Mononuclear cell (primary cell): ENCODE data around the gene CACNA1H. TPM values are rescaled to one million over a fixed set of nuclear protein-coding genes. Genes with fewer than 3 reads are reported as not detected.
"Not testable (repeated sequence)": the region's sequence is repeated elsewhere in the genome, so short reads cannot be mapped to it uniquely, and the experiment has no call there.

Experiments
- H3K27me3 ChIP-seq: 2 replicates; pipeline ENCODE4 v1.6.0; 2011; ENCODE audit warnings: low read length, control low read depth; ENCODE audit not compliant: insufficient read depth
- H3K4me1 ChIP-seq: 2 replicates; pipeline ENCODE4 v1.5.1; 2011; ENCODE audit warnings: mild to moderate bottlenecking, low read length, control low read depth; ENCODE audit not compliant: insufficient read depth
- H3K4me3 ChIP-seq: 2 replicates; pipeline ENCODE4 v1.5.1; 2011; ENCODE audit warnings: mild to moderate bottlenecking, low read length, moderate library complexity
- H3K9me3 ChIP-seq: 2 replicates; pipeline ENCODE4 v1.5.1; 2011; ENCODE audit warnings: low read depth, mild to moderate bottlenecking, control low read depth, low read length
- total RNA-seq: library from RNA; depleted of rRNA; stranded (reverse); fragments of >200 nt; gene quantifications from one replicate; pipeline ENCODE4 v1.2.3, GENCODE V29; 2012

CACNA1H gene
- total RNA-seq, 1 donor, result 0.52 TPM

- no peak overlapping the region for H3K4me3 ChIP-seq
Measured at GRCh38 chr16:1218930-1219611, 66.2 kb downstream of the CACNA1H start.

GRCh38 chr16:1220098-1220728, 67.3 kb downstream of the CACNA1H start:
- Histone ChIP-seq H3K27me3 (no peaks in the 10 kb centered on the region), H3K9me3 (no peaks in the 10 kb centered on the region), H3K4me1 (no peaks in the 10 kb centered on the region), H3K4me3 (no peak overlapping the region)

More at GRCh38 chr16:1218930-1219611, 66.2 kb downstream of the CACNA1H start:
- Histone ChIP-seq H3K4me1 (no peaks in the 10 kb centered on the region), H3K27me3 (no peaks in the 10 kb centered on the region), H3K9me3 (no peaks in the 10 kb centered on the region)

GRCh38 chr16:1220841-1221627, 68.1 kb downstream of the CACNA1H start:
- no peaks in the 10 kb centered on the region for H3K27me3 ChIP-seq
- no peak overlapping the region for H3K4me3 ChIP-seq
- H3K4me1 ChIP-seq, result no peaks in the 10 kb centered on the region
- H3K9me3 ChIP-seq, result no peaks in the 10 kb centered on the region

GRCh38 chr16:1221628-1222552, 69.0 kb downstream of the CACNA1H start:
- H3K27me3 ChIP-seq, result no peaks in the 10 kb centered on the region
- no peak overlapping the region for H3K4me3 ChIP-seq
- no peaks in the 10 kb centered on the region for H3K4me1 ChIP-seq
- no peaks in the 10 kb centered on the region for H3K9me3 ChIP-seq

- H3K4me3 ChIP-seq, result no peak overlapping the region
- no peaks in the 10 kb centered on the region for H3K27me3 ChIP-seq
- no peaks in the 10 kb centered on the region for H3K4me1 ChIP-seq
- no peaks in the 10 kb centered on the region for H3K9me3 ChIP-seq
Measured at GRCh38 chr16:1222553-1223354, 69.8 kb downstream of the CACNA1H start.

- Histone ChIP-seq H3K9me3 (no peaks in the 10 kb centered on the region), H3K27me3 (no peaks in the 10 kb centered on the region), H3K4me3 (no peak overlapping the region), H3K4me1 (no peaks in the 10 kb centered on the region)
Measured at GRCh38 chr16:1223355-1224214, 70.7 kb downstream of the CACNA1H start.

- Histone ChIP-seq H3K4me1 (no peaks in the 10 kb centered on the region), H3K4me3 (no peak overlapping the region), H3K9me3 (no peaks in the 10 kb centered on the region), H3K27me3 (no peaks in the 10 kb centered on the region)
Measured at GRCh38 chr16:1224558-1224957, 71.7 kb downstream of the CACNA1H start.

- H3K27me3 ChIP-seq, result no peaks in the 10 kb centered on the region
- no peaks in the 10 kb centered on the region for H3K4me1 ChIP-seq
Measured at GRCh38 chr16:1225051-1225451, 72.1 kb downstream of the CACNA1H start, which contains the start of gene TPSG1. TPSG1 (minus strand) TSS chr16:1225268; CDS start chr16:1225252, 16 bp downstream.

GRCh38 chr16:1225728-1226311, 72.9 kb downstream of the CACNA1H start:
- H3K4me3 ChIP-seq, H3K27me3 ChIP-seq, H3K9me3 ChIP-seq, H3K4me1 ChIP-seq: not testable (repeated sequence)

More at GRCh38 chr16:1225051-1225451, 72.1 kb downstream of the CACNA1H start, which contains the start of gene TPSG1:
- Histone ChIP-seq H3K4me3 (no peak within 1 kb of the TSS), H3K9me3 (no peaks in the 10 kb centered on the region)

GRCh38 chr16:1226692-1227091, 73.8 kb downstream of the CACNA1H start:
- not testable (repeated sequence) for H3K9me3 ChIP-seq, H3K4me1 ChIP-seq, H3K27me3 ChIP-seq, H3K4me3 ChIP-seq

- not testable (repeated sequence) for H3K9me3 ChIP-seq, H3K27me3 ChIP-seq, H3K4me1 ChIP-seq, H3K4me3 ChIP-seq
Measured at GRCh38 chr16:1228227-1228626, 75.3 kb downstream of the CACNA1H start.

- not testable (repeated sequence) for H3K4me3 ChIP-seq, H3K27me3 ChIP-seq, H3K4me1 ChIP-seq, H3K9me3 ChIP-seq
Measured at GRCh38 chr16:1229476-1229875, 76.6 kb downstream of the CACNA1H start.

GRCh38 chr16:1230084-1230470, 77.2 kb downstream of the CACNA1H start, which contains the start of gene TPSB2:
TPSB2 (minus strand) TSS chr16:1230184; CDS start chr16:1229951, 233 bp downstream.
- not testable (repeated sequence) for H3K9me3 ChIP-seq, H3K4me1 ChIP-seq, H3K27me3 ChIP-seq, H3K4me3 ChIP-seq
